Psoas muscle (tissue), 8 donors: Measurements from ENCODE around the gene TEAD1. TPM values are rescaled to one million over a fixed set of nuclear protein-coding genes. Genes with fewer than 3 reads are reported as not detected.

Experiments
- ATAC-seq, 4 donors: fragments of 200-7000 bp; cut with Tn5 transposase; one replicate each; pipeline ENCODE4 v1.9.1; 2020; ENCODE audit warnings: moderate library complexity in 3 of 4, mild to moderate bottlenecking in 2 of 4
- DNase-seq, 2 donors: peaks; one replicate each; pipeline ENCODE4 v3.0.0-alpha.2; 2020
- H3K27ac ChIP-seq: fragments of 200-600 bp; one replicate; pipeline ENCODE4 v1.8.0; 2022
- H3K27me3 ChIP-seq, 3 donors: fragments of 200-600 bp in 1 of 3; one replicate each; pipeline versions ENCODE4 v1.6.1 to v1.8.0; 2013 to 2022; ENCODE audit warnings: low read length in 2 of 3, mild to moderate bottlenecking in 2 of 3, moderate library complexity in 1 of 3; ENCODE audit not compliant: insufficient read depth in 3 of 3
- H3K36me3 ChIP-seq, 2 donors: fragments of 200-600 bp in 1 of 2; one replicate each; pipeline versions ENCODE4 v1.6.1 to v1.8.0; 2013 to 2022; ENCODE audit warnings: low read depth in 1 of 2, mild to moderate bottlenecking in 1 of 2, moderate library complexity in 1 of 2; ENCODE audit not compliant: insufficient read depth in 1 of 2
- H3K4me1 ChIP-seq: fragments of 200-600 bp; one replicate; pipeline ENCODE4 v1.8.0; 2022
- H3K4me3 ChIP-seq: fragments of 200-600 bp; one replicate; pipeline ENCODE4 v1.8.0; 2022; ENCODE audit warnings: mild to moderate bottlenecking
- H3K9me3 ChIP-seq: fragments of 200-600 bp; one replicate; pipeline ENCODE4 v1.8.0; 2022
- CTCF ChIP-seq: fragments of 200-600 bp; IDR thresholded peaks from one replicate; pipeline ENCODE4 v1.8.0; 2022; ENCODE audit warnings: antibody characterized with exemption
- WGBS, 3 donors: extraction: QIAGEN DNeasy Blood & Tissue Kit; methylation state at CpG; one replicate each; pipeline versions ENCODE4 v1.1.6 to v1.1.7; 2013; 5-methylcytosine and 5-hydroxymethylcytosine counted together
- intact Hi-C, 2 donors: fragments of 100-400 bp; cut with DNase I; formaldehyde crosslinking; loops; one replicate each; pipeline versions ENCODE4 v1.11.0 to v1.14.2; 2022
- polyA plus RNA-seq, 3 donors: library from polyadenylated mRNA; stranded (reverse); fragments of 200-250 nt; gene quantifications; one replicate each; pipeline ENCODE4 v1.2.3, GENCODE V29; 2013
- total RNA-seq, 4 donors: library from RNA; stranded (reverse); fragmentation: NEBNext Ultra II Directional in 2 of 4; extraction: Animal tissue kit (Norgen Biotek cat#: 25700) in 2 of 4; gene quantifications; one replicate each; pipeline versions ENCODE4 v1.2.1 to v1.2.4, GENCODE V29; 2021 to 2023
- donor health status: healthy with polysubstance abuse.
- donor health status: DM: no; HTN: no; CAD: no; lungs with moderate emphysema.
- donor health status: Bipolar disorder and iron deficiency.
- donor health status: healthy.
- donor health status: DM: yes; HTN: yes; CAD: no.
- donor health status: DM: no; HTN: no; CAD: no.
- donor health status: DM: no; HTN: no; CAD: no.
- donor health status: DM: yes; HTN: yes; CAD: no.

The TEAD1 gene
- total and polyA plus RNA-seq, 7 donors, result 11.3 to 178 (median 112) TPM

- Histone ChIP-seq H3K9me3 (no peaks in the 10 kb centered on the region), H3K27me3 (no peaks in the 10 kb centered on the region), H3K27ac (peak overlapping the region; percentile 96), H3K4me3 (peak overlapping the region; percentile 83), H3K4me1 (peaks cover 30% of the 10 kb centered on the region), H3K36me3 (no peaks in the 10 kb centered on the region)
- WGBS, 3 donors, result 0 to 1% (median 0%) methylated on average over 21 to 46 of the region's 46 CpGs
- DNase-seq (peak in 1 of 2 donors; percentile 48), ATAC-seq (peak; percentile 33 to 37 (median 36))
- no peak for TF ChIP-seq CTCF
- intact Hi-C loops, result loop anchor here (2.0 to 10.0 kb wide), 5 partner anchors 18 to 260 kb away; no protein-coding TSS in a partner anchor
Measured at GRCh38 chr11:12674571-12674935, 332 bp downstream of the TEAD1 start.

DNA sequence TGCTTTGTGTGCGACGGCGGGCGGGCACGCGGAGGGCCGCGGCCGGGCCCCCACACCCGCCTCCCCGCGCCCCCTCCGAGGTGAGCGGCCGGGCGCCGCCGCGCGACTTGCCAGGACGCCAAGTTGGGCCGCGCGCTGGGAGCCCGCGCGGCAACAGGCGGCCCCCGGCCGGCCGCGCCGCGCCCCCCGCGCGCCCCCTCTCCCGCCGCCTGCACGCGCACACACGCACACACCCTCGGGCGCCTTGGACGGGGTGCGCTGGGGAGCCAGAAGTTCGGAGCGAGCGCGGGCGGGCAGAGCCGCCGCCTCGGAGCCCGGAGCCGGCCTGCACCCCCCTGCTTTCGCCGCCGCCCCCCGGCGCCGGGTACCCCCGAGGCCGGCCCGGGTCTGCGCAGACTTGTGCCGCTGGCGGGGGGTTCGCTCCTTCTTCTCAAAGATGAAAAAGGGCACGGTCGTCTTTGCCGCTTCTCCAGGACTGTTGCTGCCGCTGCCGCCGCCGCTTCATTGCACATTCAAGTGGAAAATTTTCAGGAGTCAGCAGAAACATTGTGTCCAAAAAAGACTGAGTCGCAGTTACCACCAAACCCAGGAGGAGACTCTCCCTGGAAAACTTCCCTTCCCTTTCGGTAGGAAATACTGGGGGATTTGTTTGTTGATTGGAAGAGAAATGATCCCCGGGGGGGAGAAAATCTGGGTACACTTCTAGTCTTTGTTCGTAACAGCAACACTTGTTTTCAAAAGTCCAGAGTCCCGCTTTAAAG is 895 bp downstream of the TEAD1 start:
- Histone ChIP-seq H3K27ac (peak overlapping the region; percentile 96), H3K4me1 (peaks cover 36% of the 10 kb centered on the region), H3K36me3 (no peaks in the 10 kb centered on the region), H3K9me3 (no peaks in the 10 kb centered on the region), H3K4me3 (peak overlapping the region; percentile 83), H3K27me3 (no peaks in the 10 kb centered on the region)
- ATAC-seq, result peak in 2 of 4 donors; percentile 4 to 27
- 1% methylated on average over 35 to 81 of the region's 81 CpGs for WGBS, 3 donors
- intact Hi-C loops, result loop anchor here (2.0 to 10.0 kb wide), 8 partner anchors 18 to 260 kb away; no protein-coding TSS in a partner anchor
- peak; percentile 42 to 65 for DNase-seq
- no peak for TF ChIP-seq CTCF

GRCh38 chr11:12675951-12676711 is 1.9 kb downstream of the TEAD1 start:
- Histone ChIP-seq H3K4me3 (peak overlapping the region; percentile 83), H3K27ac (peak overlapping the region; percentile 96), H3K9me3 (no peaks in the 10 kb centered on the region), H3K27me3 (no peaks in the 10 kb centered on the region), H3K4me1 (peaks cover 44% of the 10 kb centered on the region), H3K36me3 (no peaks in the 10 kb centered on the region)
- no peak for DNase-seq
- intact Hi-C loops, result loop anchor here (2.0 to 10.0 kb wide), 6 partner anchors 17 to 261 kb away; no protein-coding TSS in a partner anchor
- WGBS, 3 donors, result 6 to 10% (median 7%) methylated on average over 11 of the region's 11 CpGs
- TF ChIP-seq CTCF, result no peak
- ATAC-seq, result peak in 1 of 4 donors; percentile 14

DNA sequence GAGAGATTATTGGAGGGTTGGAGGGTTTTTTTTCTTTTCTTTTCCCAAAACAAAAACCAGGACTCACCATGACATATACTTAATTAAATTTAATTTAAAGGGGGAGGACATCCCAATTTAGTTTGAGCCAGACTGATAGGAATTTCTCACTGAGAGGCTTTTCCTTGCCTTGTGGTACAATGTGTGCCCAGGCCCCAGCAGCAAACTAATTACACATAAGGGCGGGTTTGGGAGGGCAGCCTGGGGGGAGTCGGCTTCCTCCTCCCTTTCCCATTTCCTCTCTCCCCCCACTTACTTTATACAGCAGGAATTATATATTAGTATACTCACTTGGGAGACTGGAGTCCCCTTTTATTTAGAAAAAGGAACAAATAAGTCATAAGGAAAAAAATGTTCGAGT is 2.9 kb downstream of the TEAD1 start:
- H3K4me1 ChIP-seq, result peaks cover 54% of the 10 kb centered on the region
- ATAC-seq, result no peak
- intact Hi-C loops, result loop anchor here (2.0 to 10.0 kb wide), 5 partner anchors 68 to 262 kb away; no protein-coding TSS in a partner anchor
- TF ChIP-seq CTCF, result no peak
- H3K9me3 ChIP-seq, result no peaks in the 10 kb centered on the region
- no peaks in the 10 kb centered on the region for H3K27me3 ChIP-seq
- no peak for DNase-seq
- peak overlapping the region; percentile 83 for H3K4me3 ChIP-seq
- H3K36me3 ChIP-seq, result no peaks in the 10 kb centered on the region
- 10 to 16% (median 13%) methylated on average over 3 of the region's 3 CpGs for WGBS, 3 donors
- H3K27ac ChIP-seq, result peak overlapping the region; percentile 96
